UCSD-AML1 (cell line): ENCODE measurements around the gene INSL3.

Experiments
- DNase-seq: peaks from one replicate; lab custom pipeline; 2025; ENCODE audit not compliant: unreplicated experiment; lab: John Stamatoyannopoulos, UW

Gene INSL3

DNA sequence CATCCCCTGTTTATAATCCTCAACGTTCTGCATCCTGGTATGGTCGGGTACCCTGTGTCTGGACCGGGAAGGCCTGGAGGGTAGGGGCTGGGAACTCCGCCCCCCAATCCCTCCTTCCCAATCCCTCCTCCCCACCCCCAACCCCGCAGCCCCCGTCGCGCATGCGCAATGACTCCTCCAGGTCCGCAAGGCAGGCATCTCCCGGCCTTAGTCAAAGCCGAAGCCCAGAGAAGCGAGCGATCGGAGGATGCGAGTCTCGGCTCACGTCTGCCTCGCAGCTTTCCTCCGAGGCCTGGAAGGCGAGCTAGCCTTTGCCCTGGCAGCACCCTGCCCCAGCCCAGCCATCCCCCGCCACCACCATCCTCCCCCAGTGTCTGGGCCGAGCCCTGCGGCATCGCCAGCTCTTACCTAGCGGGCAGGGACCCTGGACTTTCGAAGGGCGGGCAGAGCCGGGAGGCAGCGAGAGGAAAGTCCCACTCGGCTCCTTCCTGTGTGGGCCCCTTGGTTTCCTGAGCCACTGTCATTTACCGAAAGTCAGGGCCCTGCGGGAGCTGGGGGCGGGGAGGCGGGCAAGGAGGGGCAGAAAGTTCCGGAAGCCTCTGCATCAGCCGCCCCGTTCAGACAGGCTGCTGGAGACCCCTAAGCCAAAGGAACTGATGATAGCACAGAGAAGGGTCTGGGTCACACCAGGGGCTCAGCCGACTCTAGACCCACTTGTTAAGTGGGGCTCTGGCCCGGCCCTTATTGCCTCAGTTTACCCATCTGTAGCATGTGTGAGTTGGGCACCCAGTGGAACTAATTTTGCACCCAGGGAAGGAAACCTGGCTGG lies 26.4 kb upstream of the INSL3 start, which contains the start of gene JAK3:
JAK3 (minus strand) TSS at position 445 of the 829 bp plus-strand sequence. CDS start 3,565 bp downstream, outside the sequence.
- peak; percentile 92 for DNase-seq

DNA sequence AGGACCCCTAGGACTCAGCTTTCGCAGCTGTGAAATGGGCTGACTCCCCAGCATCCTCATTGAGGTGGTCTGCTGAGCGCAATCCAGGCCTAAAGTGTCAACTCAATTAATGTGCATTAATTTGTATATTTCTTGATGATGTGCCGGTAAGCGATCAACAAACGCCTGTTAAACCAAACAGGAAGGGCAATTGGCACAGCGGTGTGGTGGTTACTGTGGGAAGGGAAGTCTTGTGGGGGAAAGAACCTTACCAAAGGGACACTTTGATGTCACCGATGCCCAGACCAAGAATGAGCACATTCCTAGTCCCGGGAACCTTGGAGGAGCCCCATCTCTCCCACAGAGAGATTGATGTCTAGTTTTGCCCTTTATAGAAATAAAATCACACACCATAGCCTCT lies 24.8 kb upstream of the INSL3 start:
- DNase-seq, result no peak

DNA sequence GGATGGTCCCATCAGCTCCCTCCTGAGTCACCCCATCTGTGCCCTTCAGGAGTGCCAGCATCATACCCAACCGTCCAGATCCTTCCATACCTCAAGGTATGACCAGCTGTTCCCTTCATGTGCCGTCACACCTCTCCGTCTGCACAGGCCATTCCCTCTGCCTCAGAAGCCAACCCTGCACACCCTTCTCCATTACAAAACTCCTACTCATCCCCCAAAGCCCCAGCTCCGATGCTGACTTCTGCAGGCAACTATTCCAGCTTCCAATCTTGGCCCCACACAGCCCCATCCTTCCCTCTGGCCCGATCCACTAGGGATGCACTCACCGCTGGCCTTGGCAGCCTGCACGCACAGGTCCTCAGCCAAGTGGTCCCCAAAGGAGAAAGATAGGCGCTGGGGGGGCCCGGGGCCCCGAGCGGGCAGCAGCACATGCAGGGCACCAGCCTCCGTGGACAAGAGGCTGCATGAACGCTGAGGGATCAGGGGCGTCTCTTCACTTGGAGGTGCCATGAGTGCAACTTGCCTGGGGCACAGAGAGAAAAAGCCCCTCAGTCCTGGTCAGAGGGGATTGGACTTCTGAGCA lies 22.7 kb upstream of the INSL3 start:
- DNase-seq, result no peak

DNA sequence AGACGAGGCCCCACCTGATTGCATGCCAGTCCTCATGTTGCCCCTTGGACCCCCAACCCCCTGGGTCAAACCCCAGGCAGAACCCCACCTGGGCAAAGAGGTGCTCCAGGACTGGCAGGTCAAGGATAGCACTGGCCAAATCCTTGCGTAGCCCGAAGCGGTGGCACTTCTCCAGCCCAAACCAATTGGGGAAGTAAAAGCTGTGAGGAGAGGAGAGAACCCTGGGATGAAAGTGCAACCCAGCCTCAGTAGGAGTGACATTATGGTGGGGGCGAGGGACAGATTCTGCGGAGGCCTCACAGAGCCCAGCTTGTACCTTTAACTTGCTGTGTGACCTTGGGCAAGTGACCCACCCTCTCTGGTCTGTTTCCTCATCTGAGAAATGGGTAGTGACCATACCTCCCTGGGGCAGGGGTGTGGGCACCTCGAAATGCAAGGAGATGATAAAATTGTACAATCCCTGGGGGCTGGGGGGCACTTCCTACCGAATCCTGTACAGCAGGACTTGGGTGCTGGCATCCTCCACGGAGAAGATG lies 22.0 kb upstream of the INSL3 start:
- no peak for DNase-seq

DNA sequence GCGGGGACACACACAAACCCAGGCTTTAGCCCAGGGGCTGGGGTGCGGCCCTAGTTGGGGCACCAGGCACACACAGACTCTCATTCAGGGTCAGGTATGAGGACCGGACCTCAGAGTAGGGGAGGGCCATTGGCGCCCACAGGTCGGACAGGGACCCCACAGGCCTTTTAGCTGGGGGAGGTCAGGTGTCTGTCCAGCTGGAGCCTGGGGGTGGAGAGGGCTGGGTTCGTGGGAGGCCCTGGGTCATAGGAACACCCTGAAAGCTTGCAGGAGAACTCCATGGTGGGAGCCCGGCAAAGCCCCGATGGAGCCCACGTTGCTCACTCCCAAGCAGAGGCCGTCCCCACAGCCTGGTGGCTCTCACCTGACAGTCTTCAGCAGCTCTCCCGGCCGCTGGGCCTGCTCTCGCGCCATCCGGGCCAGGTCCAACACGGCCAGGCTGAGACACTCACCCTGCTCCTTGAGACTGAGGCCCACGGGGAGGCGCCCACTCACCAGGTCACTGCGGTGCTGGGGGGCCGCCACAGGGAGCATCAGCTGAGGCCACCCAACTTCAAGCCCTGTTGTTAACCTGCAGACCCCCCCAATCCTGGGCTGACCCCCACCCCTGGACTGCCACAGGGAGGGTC lies 21.5 kb upstream of the INSL3 start:
- no peak for DNase-seq

DNA sequence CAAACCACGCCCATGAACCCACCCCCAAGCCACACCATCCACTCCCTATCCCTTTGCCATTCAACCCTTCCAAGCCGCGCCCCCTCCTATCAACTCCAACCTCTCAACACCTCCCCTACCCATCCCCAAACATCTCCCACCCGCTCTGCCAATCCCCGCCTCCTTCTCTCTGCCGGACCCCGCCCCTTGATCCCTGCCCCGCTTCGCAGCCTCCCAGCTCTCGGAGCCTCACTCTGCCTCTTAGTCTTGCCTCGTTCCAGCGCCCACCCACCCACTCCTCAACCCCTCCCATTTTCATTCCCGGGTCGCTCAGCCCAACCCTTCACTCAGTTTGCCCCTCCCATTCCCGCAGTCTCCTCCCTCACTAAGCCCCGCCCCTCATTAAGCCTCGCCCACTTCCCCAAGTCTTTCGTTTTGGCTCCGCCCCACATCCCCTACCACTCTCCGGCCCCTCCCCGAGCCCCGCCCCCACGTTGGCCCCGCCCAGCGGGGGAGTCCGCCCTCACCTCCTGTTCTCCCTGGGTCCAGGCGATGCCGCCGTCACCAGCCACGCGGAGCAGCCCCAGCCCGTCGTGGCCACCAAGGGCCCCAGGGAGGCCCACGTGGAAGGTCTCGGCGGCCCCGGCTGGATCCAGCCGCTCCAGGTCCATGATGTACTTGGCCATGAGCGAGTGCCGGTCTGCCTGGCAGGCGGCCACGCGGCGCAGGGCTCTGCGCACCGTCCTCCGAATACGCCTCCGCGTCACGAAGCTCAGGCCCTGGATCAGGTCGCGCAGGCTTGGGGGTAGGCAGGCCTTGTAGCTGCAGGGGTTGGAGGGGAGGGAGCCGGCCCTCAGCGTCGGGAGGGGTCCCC lies 20.7 kb upstream of the INSL3 start:
- DNase-seq, result peak; percentile 54

DNA sequence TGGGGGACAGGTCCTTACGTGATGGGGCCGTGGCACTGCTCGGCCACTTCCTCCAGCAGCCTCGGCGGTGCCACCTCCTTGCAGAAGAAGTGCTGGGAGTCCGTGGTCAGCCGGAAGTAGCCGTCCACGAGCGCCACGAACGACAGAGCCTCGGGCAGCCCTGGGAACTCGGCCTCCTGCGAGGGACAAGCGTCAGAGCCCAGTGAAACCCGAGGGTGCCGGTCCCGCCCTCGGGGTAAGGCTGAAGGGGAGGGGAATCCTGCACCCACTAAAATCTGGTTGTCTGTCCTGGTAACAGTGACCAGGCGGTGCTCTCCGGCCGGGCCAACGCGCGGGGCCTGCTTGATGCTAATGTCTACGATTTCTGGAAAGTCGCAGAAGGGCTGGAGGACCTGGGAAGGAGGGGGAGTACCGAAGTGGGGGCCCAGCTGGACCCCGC lies 20.1 kb upstream of the INSL3 start:
- no peak for DNase-seq

DNA sequence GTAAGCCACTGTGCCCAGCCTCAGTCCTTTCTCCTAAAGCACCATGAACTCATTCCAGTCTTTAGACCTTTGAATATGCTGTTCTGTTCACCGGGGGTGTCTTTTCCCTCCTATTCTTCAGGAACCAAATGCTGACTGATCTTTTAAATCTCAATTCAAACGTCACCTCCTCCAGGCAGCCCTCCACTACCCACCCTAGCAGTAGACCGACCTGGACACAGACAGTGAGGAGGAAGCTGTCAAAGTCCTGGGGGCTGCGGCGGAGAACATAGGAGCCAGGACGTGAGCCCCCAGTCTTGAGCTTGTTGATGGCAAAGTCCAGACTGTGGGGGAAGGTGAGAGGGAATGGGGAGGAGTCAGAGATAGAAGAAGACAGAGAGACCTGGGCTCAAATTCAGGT lies 18.7 kb upstream of the INSL3 start:
- DNase-seq, result no peak

DNA sequence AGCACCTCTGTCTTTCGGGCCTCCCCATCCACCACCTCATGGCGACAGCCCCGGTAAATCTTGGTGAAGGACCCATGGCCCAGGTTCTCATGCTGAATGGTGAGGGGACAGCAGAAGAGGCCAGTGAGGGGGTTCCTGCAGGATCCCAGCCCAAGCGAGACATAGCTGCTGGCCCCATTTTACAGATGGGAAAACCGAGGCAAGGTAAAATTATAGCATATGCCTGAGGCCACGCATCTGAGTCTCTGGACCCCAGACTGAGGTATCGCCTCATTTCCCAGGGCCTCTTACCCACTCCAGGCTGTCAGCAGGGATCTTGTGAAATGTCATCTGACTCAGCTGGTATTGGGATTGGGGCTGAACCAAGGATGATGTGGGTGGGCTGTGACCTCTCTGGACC lies 16.7 kb upstream of the INSL3 start:
- DNase-seq, result no peak

DNA sequence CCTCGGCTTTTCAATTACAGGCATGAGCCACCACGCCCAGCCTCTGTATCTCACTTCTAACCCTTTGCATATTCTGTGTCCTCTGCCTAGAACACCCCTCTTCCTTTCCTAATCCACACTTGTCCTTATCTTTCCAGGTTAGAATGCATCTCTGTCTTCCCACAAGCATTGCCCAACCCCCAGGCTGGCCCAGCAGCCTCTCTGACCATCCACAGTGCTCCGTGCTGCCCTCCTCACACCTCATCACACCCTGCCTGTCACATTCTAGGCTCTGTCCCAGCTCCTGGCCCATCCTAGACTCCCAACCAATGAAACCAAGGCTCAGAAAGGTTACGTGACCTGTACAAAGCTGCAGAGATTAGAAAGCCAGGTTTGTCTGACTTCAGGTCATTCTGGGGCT lies 15.2 kb upstream of the INSL3 start:
- no peak for DNase-seq

DNA sequence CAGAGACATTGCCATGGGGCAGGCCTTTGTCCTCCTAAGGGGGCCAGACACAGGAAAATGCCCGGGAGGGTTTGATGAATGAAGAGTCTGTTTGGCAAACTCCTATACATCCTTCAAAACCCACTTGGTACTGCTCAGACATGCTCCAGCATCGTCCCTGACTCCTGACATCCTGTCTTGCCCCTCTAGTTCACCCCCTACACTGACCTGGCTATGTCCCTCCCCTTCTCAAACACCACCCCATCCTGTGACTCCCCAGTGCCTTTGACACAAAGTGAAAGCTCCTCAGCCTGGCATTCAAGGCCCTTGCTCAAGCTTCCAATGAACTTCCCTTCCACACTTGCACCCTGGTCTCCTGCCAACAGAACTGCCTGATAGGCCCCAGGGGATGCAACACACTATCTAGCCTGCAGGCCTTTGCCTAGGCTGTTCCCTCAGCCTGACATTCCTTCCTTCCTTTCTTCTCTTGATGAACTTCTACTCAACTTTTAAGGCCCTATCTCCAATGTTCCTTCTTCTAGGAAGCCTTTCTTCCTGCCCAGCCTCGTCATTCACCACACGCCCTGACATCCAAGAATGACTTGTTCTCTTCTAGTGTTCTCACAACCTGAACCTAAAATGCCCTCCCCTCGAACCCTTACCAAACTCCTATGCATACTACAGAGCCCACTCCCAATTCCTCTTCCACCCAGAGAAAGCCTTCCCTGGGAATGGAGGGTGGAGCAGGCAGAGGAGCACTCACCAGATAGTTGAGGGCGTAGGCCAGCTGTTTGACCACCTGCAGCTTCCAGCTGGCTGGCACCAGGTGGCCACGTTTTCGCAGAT lies 14.1 kb upstream of the INSL3 start:
- peak; percentile 19 for DNase-seq

DNA sequence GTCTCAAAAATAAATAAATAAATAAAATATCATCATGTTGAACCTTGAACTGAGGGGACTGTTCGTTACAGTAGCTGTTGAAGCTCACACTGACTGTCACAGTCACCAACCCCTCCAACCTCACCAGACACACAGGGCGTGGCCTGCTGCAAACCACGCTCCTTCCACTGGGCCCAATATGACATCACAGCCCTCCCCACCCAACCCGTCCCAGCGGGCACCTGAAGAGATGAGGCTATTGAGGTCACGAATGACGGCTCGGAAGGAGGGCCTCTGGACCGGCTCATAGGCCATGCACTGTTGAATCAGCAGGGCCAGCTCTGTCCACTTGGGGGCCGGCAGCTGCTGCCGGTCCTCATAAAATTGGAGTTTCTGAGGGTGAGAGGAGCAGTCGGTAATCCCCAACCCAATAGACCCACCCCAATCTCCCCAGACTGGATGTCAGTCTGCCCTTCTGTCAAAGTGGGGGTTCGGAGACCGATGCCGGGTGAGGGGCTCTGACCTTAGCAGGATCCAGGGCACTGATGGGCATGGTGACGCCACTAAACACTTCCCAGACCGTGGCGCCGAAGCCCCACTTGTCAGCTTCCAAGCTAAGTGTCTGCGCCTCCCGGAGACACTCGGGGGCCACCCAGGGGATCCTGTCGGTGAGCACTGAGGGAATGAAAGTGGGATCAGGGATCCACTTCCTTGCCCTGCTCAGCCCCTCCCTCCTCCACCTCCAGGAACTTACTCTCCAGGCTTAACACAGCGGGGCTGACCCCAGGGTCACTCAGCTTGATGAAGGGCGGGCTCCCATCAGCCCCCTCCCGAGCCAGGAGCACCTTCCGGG lies 13.2 kb upstream of the INSL3 start:
- DNase-seq, result no peak

DNA sequence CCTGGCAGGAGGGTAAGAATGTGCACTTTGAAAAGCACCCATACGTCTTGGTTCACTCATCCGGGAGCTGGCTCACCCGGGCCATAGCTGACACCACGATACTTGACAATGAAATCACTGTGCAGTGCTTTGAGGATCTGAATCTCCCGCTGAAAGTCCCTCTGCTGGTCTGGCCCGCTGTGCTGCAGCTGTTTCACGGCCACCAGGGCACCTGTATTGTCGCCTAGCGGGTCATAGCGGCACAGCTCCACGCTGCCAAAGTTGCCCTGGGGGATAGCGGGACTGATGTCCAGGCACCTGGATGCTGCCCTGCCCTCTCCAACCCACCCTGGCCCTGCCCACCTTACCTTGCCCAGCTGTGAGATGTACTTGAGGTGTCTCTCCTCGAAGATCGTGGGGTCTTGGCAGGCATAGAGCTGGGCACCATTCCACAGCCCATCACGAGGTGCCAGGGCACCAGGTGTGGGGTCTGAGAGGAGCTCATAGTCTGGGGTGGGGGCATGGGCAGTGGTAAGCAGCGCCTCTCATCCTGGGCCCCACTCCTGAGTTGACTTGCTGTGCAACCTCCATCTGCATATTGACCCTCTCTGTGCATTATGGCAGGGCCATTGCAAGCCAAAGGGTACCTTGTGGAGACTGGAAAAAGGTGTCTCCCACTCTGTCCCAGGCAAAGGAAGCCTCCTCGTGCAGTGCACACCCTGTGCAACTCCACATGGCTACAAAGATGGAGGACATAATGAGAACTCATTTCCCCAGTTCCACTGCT lies 11.3 kb upstream of the INSL3 start:
- DNase-seq, result no peak

DNA sequence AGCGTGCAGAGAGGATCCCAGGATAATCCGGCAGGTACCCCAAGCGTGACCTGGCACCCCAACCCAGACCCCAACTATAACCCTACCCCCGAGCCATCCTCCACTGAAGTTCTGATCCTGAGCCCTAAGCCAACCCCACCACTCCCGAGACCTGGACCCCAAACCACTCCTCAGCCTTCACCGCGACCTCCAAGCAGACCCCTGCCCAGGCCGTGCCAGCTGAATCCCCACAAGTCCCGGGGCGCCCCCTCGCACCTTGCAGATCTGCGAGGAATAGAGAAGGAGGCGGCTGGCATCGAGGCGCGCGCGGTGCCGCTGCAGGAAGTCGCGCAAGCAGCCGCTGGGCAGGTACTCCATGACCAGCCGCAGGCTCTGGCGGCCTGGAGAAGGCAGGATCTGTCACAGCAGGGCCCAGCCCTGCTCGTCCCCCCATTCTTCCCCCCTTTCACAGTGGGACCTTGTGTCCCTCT lies 10.1 kb upstream of the INSL3 start:
- no peak for DNase-seq

DNA sequence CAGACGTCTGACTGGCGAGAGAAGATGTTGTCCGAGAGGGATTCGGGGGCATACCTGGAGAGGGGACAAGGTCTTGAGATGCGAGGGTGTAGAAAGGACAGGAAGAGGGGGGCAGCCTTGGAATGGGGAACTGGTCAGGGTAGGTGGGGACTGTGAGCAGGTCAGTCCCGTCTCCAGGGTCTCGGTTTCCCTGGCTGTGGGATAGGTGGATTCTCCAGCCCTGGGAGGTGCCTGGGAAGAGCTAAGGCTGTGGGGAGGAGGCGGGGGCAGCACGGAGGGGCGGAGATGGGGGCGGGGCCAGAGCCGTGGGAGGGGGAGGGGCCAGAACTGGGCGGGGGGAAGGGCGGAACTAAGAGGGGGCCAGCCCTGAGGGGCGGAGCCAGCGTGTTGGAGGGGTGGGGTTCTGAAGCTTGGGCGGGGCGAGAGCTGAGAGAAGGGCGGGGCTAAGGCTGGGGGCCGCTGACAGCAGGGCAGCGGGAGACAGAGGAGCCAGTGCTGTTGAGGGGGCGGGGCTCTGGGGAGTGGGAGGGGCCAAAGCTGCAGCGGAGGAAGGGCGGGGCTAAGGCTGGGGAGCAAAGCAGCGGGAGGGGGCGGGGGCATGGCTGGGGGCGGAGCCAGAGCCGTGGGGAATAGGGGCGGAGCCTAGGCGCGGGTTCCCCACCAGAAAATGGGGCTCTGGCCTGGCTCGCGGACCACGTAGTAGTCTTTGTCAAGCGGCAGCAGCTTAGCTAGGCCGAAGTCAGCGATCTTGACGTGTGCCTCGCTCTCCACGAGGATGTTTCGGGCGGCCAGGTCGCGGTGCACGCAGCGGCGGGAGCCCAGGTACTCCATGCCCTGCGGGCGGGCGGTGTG lies 9.5 kb upstream of the INSL3 start:
- peak; percentile 21 for DNase-seq

DNA sequence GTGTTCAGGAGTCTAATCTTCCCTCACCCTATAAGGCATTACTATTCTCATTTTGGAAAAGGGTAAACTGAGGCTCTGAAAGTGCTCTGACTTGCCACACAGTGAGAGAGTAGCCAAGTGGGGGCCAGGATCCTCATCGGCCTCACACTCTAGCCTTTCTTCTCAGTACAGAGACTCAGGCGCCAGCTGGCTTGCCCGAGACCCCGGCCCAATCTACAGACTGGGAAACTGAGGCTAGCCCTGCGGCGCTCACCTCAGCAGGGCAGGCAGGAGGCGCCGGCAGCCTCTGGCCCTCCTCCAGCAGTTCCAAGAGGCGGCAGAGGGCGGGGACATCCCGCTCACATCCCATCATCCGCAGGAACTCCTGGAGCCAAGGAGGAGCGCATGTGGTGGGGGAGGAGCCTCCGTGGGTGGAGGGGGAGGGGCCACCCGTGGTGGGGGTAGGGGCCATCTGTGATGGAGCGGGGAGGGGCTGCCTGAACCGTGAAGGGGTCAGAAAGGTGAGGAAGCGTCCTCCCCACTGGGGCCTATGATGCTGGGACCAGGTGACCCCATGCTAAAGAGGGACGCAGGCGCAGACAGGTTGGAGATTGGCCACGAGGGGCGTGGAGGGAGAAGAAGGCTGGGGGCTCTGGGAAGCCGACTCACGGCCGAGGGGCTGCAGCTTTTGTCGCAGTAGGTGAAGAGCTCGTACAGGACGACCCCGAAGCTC lies 8.7 kb upstream of the INSL3 start:
- no peak for DNase-seq
